BLaER1 treated with 17β-estradiol and CSF1 and Interleukin-3, amounts not matched to agents 10 nM and 100 nM (cell line): Measurements from ENCODE around the gene PLP2.
"Not testable (repeated sequence)": the region's sequence is repeated elsewhere in the genome, so short reads cannot be mapped to it uniquely, and the experiment has no call there.

Source experiments
- H3K27ac ChIP-seq, 11 experiments: shearing (Covaris generic); formaldehyde crosslinking; 2 replicates each; pipeline ENCODE4 v1.8.1; 2022
- H3K27me3 ChIP-seq, 11 experiments: shearing (Covaris generic); formaldehyde crosslinking; 2 replicates each; pipeline ENCODE4 v1.8.1; 2022
- H3K36me3 ChIP-seq, 11 experiments: shearing (Covaris generic); formaldehyde crosslinking; 2 replicates each; pipeline ENCODE4 v1.8.1; 2022
- H3K4me1 ChIP-seq, 10 experiments: shearing (Covaris generic); formaldehyde crosslinking; 2 replicates each; pipeline ENCODE4 v1.8.1; 2022
- H3K4me2 ChIP-seq, 11 experiments: shearing (Covaris generic); formaldehyde crosslinking; 2 replicates each; pipeline ENCODE4 v1.8.1; 2022
- H3K4me3 ChIP-seq, 10 experiments: shearing (Covaris generic); formaldehyde crosslinking; 2 replicates each; pipeline ENCODE4 v1.8.1; 2022
- H3K9ac ChIP-seq, 11 experiments: shearing (Covaris generic); formaldehyde crosslinking; 2 replicates each; pipeline ENCODE4 v1.8.1; 2022
- H3K9me3 ChIP-seq, 11 experiments: shearing (Covaris generic); formaldehyde crosslinking; replicated peaks in 1 of 11; 2 replicates each; pipeline ENCODE4 v1.8.1; 2022
- H4K20me1 ChIP-seq, 11 experiments: shearing (Covaris generic); formaldehyde crosslinking; 2 replicates each; pipeline ENCODE4 v1.8.1; 2022
- Cebpa-rat ChIP-seq, 11 experiments: shearing (Covaris generic); IDR thresholded peaks; 2 replicates each; pipeline ENCODE4 v1.8.1; 2022

The PLP2 gene

GRCh38 chrX:49171752-49172279 lies at the start of gene PLP2:
TSS of gene PLP2 (plus strand) at chrX:49171898. CDS start at chrX:49172001, 103 bp downstream.
- Histone ChIP-seq H4K20me1 (peaks cover 0 to 4% (median 0%) of the 10 kb centered on the region in 11 experiments; a peak in 4 of 22 replicates), H3K9ac (peak within 1 kb of the TSS; percentile 74 to 86 (median 83)), H3K36me3 (peaks cover 0 to 34% (median 12%) of the 10 kb centered on the region in 11 experiments; a peak in 14 of 22 replicates), H3K9me3 (peaks cover 0 to 35% (median 13%) of the 10 kb centered on the region in 11 experiments; a peak in 12 of 22 replicates), H3K27me3 (peaks cover 0 to 4% (median 0%) of the 10 kb centered on the region in 11 experiments; a peak in 1 of 22 replicates), H3K4me3 (peak within 1 kb of the TSS; percentile 54 to 74 (median 66)), H3K4me2 (peak within 1 kb of the TSS; percentile 71 to 84 (median 80)), H3K27ac (peak within 1 kb of the TSS; percentile 64 to 87 (median 80)), H3K4me1 (peaks cover 27 to 79% (median 52%) of the 10 kb centered on the region in 10 experiments)
- TF ChIP-seq Cebpa-rat (IDR thresholded peaks at IDR 0.05): no peak

- H3K27me3 ChIP-seq: peaks cover 5 to 41% (median 24%) of the 10 kb centered on the region in 11 experiments; a peak in 17 of 22 replicates
- H3K9ac ChIP-seq: peak overlapping the region; percentile 76 to 88 (median 85)
- H3K9me3 ChIP-seq: peaks cover 0 to 12% (median 0%) of the 10 kb centered on the region in 11 experiments; a peak in 2 of 22 replicates
- peaks cover 6 to 22% (median 12%) of the 10 kb centered on the region in 10 experiments; a peak in 18 of 20 replicates for H3K4me1 ChIP-seq
- H3K4me2 ChIP-seq: peak overlapping the region; percentile 74 to 88 (median 84)
- H3K36me3 ChIP-seq: peaks cover 14 to 46% (median 22%) of the 10 kb centered on the region in 11 experiments; a peak in 20 of 22 replicates
- TF ChIP-seq Cebpa-rat (IDR thresholded peaks at IDR 0.05): no peak
- peak overlapping the region in 8 of 11 experiments; percentile 66 to 83 (median 78); a peak in 12 of 22 replicates for H3K27ac ChIP-seq
- peaks cover 0 to 10% (median 0%) of the 10 kb centered on the region in 11 experiments; a peak in 2 of 22 replicates for H4K20me1 ChIP-seq
- peak overlapping the region; percentile 62 to 82 (median 74) for H3K4me3 ChIP-seq
These were observed 49.2 kb upstream of the PLP2 start for GRCh38 chrX:49122499-49122898.

DNA sequence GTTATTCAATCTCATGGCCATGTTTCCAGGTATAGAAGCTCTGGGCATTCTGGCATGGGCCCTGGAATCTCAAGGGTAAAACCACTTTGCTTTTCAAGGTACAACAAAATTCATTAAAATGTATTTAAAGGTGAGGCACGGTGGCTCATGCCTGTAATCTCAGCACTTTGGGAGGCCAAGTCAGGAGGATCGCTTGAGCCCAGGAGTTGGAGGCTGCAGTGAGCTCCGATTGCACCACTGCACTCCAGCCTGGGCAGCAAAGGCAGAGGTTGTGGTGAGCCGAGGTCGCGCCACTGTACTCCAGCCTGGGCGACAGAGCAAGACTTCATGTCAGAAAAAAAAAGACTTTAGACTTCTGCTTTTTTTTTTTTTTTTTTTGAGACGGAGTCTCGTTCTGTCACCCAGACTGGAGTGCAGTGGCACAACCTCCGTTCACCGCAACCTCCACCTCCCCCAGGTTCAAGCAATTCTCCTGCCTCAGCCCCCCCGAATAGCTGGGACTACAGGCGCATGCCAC lies 43.9 kb upstream of the PLP2 start:
- not testable (repeated sequence) for H3K4me2 ChIP-seq, H3K27ac ChIP-seq, H3K4me1 ChIP-seq, H3K4me3 ChIP-seq, H4K20me1 ChIP-seq, H3K36me3 ChIP-seq, H3K9ac ChIP-seq
- Histone ChIP-seq H3K27me3 (peaks cover 0 to 14% (median 8%) of the 10 kb centered on the region in 11 experiments; a peak in 12 of 22 replicates), H3K9me3 (peaks cover 0 to 12% (median 0%) of the 10 kb centered on the region in 11 experiments; a peak in 2 of 22 replicates)

DNA sequence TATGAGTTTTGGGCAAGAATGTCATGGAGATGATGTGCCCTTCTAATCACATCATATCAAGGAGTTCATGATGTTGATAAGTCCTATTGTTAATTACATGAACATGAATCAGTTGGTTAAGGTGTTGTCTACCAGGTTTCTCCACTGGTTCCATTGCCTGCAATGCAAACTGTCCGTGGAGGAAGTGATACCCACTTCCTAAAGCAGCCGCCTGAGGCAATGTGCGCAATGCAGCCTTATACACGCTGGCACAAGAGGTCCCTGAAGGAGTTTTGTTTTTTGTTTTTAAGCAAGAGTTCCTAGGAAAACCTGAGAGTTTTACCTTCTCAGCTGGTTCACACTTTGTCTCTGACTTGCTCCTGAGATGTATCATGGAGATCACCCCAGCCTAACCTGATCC lies 42.3 kb upstream of the PLP2 start:
- no peaks in the 10 kb centered on the region for H4K20me1 ChIP-seq
- no peaks in the 10 kb centered on the region for H3K36me3 ChIP-seq
- no peaks in the 10 kb centered on the region; a peak in 3 of 20 replicates for H3K4me1 ChIP-seq
- no peak overlapping the region for H3K4me3 ChIP-seq
- peaks cover 0 to 8% (median 0%) of the 10 kb centered on the region in 11 experiments; a peak in 2 of 22 replicates for H3K9me3 ChIP-seq
- no peak overlapping the region for H3K9ac ChIP-seq
- no peak overlapping the region for H3K27ac ChIP-seq
- no peak overlapping the region for H3K4me2 ChIP-seq
- TF ChIP-seq Cebpa-rat (IDR thresholded peaks at IDR 0.05): no peak
- peaks cover 0 to 5% (median 0%) of the 10 kb centered on the region in 11 experiments; a peak in 2 of 22 replicates for H3K27me3 ChIP-seq

- H3K27me3 ChIP-seq, H4K20me1 ChIP-seq, H3K4me3 ChIP-seq, H3K27ac ChIP-seq, H3K4me2 ChIP-seq, H3K4me1 ChIP-seq, H3K36me3 ChIP-seq, H3K9ac ChIP-seq: not testable (repeated sequence)
- H3K9me3 ChIP-seq: peaks cover 0 to 21% (median 5%) of the 10 kb centered on the region in 11 experiments; a peak in 11 of 22 replicates
These were observed 39.4 kb upstream of the PLP2 start for GRCh38 chrX:49132275-49132674.

- no peak overlapping the region for H3K27ac ChIP-seq
- H3K4me3 ChIP-seq: no peak overlapping the region
- H3K4me2 ChIP-seq: no peak overlapping the region
- no peaks in the 10 kb centered on the region for H4K20me1 ChIP-seq
- H3K27me3 ChIP-seq: no peaks in the 10 kb centered on the region
- H3K9ac ChIP-seq: no peak overlapping the region
- H3K9me3 ChIP-seq: peaks cover 13 to 36% (median 20%) of the 10 kb centered on the region in 11 experiments
- H3K4me1 ChIP-seq: no peaks in the 10 kb centered on the region; a peak in 2 of 20 replicates
- TF ChIP-seq Cebpa-rat (IDR thresholded peaks at IDR 0.05): no peak
- no peaks in the 10 kb centered on the region for H3K36me3 ChIP-seq
These were observed 37.9 kb upstream of the PLP2 start for GRCh38 chrX:49133759-49134158.

DNA sequence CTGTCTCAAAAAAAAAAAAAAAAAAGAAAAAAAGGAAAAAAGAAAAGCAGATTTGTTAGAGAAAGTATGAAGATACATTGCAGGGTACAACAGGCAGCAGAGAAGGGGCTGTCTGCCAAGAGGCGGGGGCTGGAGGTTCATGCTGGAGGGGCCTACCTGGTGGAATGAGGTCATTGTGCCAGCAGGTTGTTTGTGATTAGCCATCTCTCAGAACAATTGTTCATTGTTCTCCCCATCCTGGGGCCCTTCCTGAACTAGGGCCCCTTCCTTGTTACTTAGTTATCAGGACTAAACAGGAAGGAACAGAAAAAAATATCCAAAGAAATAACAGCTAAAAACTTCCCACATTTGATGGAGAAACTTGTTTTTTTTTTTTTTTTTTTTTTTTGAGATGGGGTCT lies 34.2 kb upstream of the PLP2 start:
- Histone ChIP-seq H3K4me1 (no peaks in the 10 kb centered on the region), H3K4me3 (no peak overlapping the region), H3K9me3 (peaks cover 49 to 74% (median 57%) of the 10 kb centered on the region in 11 experiments), H3K9ac (no peak overlapping the region), H3K36me3 (peaks cover 0 to 9% (median 0%) of the 10 kb centered on the region in 11 experiments; a peak in 4 of 22 replicates), H3K4me2 (no peak overlapping the region), H4K20me1 (no peaks in the 10 kb centered on the region), H3K27me3 (peaks cover 0 to 11% (median 0%) of the 10 kb centered on the region in 11 experiments; a peak in 4 of 22 replicates), H3K27ac (no peak overlapping the region)
- no peak for TF ChIP-seq Cebpa-rat (IDR thresholded peaks at IDR 0.05)

DNA sequence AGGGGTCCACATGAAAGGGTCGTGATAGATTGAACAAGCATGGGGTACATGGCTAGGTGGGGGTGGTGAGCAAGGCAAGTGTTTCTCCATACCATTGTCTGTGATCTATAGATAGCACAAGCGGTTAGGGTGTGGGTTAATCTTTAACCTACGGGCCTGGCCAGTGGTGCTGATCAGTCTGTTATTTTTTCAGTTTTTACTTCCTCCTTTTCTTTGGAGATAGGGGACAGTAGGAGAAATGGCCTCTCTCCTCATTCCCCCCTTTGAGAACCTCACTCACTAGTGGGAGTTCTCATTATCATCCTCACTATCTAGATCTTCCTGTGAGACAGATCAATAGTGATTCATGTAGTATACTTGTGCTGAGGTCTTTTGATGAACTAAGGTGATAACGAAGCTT lies 32.0 kb upstream of the PLP2 start:
- H3K27me3 ChIP-seq: peaks cover 0 to 33% (median 16%) of the 10 kb centered on the region in 11 experiments; a peak in 14 of 22 replicates
- no peak overlapping the region for H3K4me2 ChIP-seq
- H3K9ac ChIP-seq: no peak overlapping the region
- peaks cover 0 to 9% (median 0%) of the 10 kb centered on the region in 11 experiments; a peak in 4 of 22 replicates for H3K36me3 ChIP-seq
- H3K27ac ChIP-seq: no peak overlapping the region
- no peaks in the 10 kb centered on the region for H3K4me1 ChIP-seq
- peak overlapping the region in 5 of 10 experiments; percentile 0 to 29 (median 19); a peak in 2 of 20 replicates for H3K4me3 ChIP-seq
- H3K9me3 ChIP-seq: peaks cover 49 to 83% (median 67%) of the 10 kb centered on the region in 11 experiments
- TF ChIP-seq Cebpa-rat (IDR thresholded peaks at IDR 0.05): no peak
- no peaks in the 10 kb centered on the region for H4K20me1 ChIP-seq

- H4K20me1 ChIP-seq, H3K4me3 ChIP-seq, H3K4me2 ChIP-seq, H3K27ac ChIP-seq, H3K36me3 ChIP-seq, H3K9ac ChIP-seq, H3K4me1 ChIP-seq: not testable (repeated sequence)
- peaks cover 0 to 56% (median 39%) of the 10 kb centered on the region in 11 experiments; a peak in 16 of 22 replicates for H3K27me3 ChIP-seq
- H3K9me3 ChIP-seq: peaks cover 49 to 90% (median 63%) of the 10 kb centered on the region in 11 experiments
These were observed 29.4 kb upstream of the PLP2 start for GRCh38 chrX:49142264-49142663.

GRCh38 chrX:49143154-49143553 lies 28.5 kb upstream of the PLP2 start:
- H3K9ac ChIP-seq, H4K20me1 ChIP-seq, H3K27ac ChIP-seq, H3K4me1 ChIP-seq, H3K4me3 ChIP-seq, H3K4me2 ChIP-seq, H3K36me3 ChIP-seq: not testable (repeated sequence)
- peaks cover 42 to 81% (median 62%) of the 10 kb centered on the region in 11 experiments for H3K9me3 ChIP-seq
- H3K27me3 ChIP-seq: peaks cover 0 to 59% (median 39%) of the 10 kb centered on the region in 11 experiments; a peak in 16 of 22 replicates
